ENCODE measurements around the gene PLEKHA5. TPM values are rescaled to one million over a fixed set of nuclear protein-coding genes. Genes with fewer than 3 reads are reported as not detected.

Gene PLEKHA5
- total RNA-seq, 4 donors from 2014 or later = 26.9 to 78.0 (median 39.6) TPM

DNA sequence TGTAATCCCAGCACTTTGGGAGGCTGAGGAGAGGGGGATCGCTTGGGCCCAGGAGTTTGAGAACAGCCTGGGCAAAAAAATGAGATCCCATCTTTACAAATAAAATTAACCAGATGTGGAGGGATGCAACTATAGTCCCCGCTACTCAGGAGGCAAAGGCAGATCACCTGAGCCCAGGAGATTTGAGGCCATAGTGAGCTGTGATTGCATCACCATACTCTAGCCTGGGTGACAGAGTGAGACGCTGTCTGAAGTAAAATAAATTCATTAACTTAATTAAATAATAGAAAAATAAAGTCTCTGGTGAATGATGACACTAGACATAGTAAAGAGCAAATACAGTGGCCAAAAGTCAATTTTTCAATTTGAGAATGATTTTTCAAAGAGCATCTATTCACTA lies 16.1 kb upstream of the PLEKHA5 start:
- no peaks in the 10 kb centered on the region for H3K4me1 ChIP-seq
- no peaks in the 10 kb centered on the region for H3K36me3 ChIP-seq
- TF ChIP-seq, protein P1, sequence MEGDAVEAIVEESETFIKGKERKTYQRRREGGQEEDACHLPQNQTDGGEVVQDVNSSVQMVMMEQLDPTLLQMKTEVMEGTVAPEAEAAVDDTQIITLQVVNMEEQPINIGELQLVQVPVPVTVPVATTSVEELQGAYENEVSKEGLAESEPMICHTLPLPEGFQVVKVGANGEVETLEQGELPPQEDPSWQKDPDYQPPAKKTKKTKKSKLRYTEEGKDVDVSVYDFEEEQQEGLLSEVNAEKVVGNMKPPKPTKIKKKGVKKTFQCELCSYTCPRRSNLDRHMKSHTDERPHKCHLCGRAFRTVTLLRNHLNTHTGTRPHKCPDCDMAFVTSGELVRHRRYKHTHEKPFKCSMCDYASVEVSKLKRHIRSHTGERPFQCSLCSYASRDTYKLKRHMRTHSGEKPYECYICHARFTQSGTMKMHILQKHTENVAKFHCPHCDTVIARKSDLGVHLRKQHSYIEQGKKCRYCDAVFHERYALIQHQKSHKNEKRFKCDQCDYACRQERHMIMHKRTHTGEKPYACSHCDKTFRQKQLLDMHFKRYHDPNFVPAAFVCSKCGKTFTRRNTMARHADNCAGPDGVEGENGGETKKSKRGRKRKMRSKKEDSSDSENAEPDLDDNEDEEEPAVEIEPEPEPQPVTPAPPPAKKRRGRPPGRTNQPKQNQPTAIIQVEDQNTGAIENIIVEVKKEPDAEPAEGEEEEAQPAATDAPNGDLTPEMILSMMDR (IDR thresholded peaks at IDR 0.05) = no peak
- no peak for TF ChIP-seq POLR2AphosphoS5 (IDR thresholded peaks at IDR 0.05)
- no peak for TF ChIP-seq POLR2A (IDR thresholded peaks at IDR 0.05)
- no peak for DNase-seq
- in situ Hi-C loops (cut with MboI; ENCODE audit: low pct_ligation_motif_present in 1 of 4, low pct_unique_long_range_greater_than_20kb in 1 of 4, low sequenced_read_pairs in 3 of 4) (no loop called here), intact Hi-C loops (cut with DNase I; ENCODE audit: low total_unique reads) (no loop called here)
- WGBS, 2 donors (ENCODE audit: low coverage in 1 of 2) = 93% methylated on average over 2 to 3 of the region's 3 CpGs
- no peaks in the 10 kb centered on the region for H3K9me3 ChIP-seq
- H3K27me3 ChIP-seq = no peaks in the 10 kb centered on the region
- H3K4me3 ChIP-seq = no peak overlapping the region
- H3K27ac ChIP-seq = no peak overlapping the region

GRCh38 chr12:19115285-19115684 lies 14.2 kb upstream of the PLEKHA5 start:
- in situ Hi-C loops (cut with MboI; ENCODE audit: low pct_ligation_motif_present in 1 of 4, low pct_unique_long_range_greater_than_20kb in 1 of 4, low sequenced_read_pairs in 3 of 4) = no loop called here
- TF ChIP-seq EP300 (IDR thresholded peaks at IDR 0.05; ENCODE audit: low read depth) = no peak
- TF ChIP-seq POLR2AphosphoS5 (IDR thresholded peaks at IDR 0.05) = no peak
- no peak for TF ChIP-seq POLR2A (IDR thresholded peaks at IDR 0.05)
- TF ChIP-seq, protein P1 (IDR thresholded peaks at IDR 0.05) = no peak

DNA sequence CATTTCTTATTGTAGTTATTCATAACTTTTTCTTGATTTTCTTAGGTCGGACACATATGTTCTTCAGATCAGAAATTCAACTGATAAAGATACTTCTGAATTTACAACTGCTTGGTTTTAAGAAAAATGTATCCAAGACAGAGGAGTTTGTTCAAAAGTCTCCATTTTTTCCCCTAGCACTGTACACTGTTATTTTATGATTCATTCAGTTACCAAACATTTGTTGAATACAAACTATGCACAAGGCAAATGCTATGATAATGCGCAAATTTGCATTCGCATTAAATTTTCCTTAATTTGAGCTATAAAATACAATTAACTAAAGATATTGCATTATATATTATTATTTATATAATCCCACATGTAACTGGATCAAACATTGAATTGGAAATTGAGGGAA lies 10.1 kb upstream of the PLEKHA5 start:
- in situ Hi-C loops (cut with MboI; ENCODE audit: low pct_ligation_motif_present in 1 of 4, low pct_unique_long_range_greater_than_20kb in 1 of 4, low sequenced_read_pairs in 3 of 4) (no loop called here), intact Hi-C loops (cut with DNase I; ENCODE audit: low total_unique reads) (no loop called here)
- DNase-seq = no peak
- H3K4me1 ChIP-seq = no peaks in the 10 kb centered on the region
- TF ChIP-seq POLR2A (IDR thresholded peaks at IDR 0.05) = no peak
- TF ChIP-seq, protein P1 (IDR thresholded peaks at IDR 0.05) = no peak
- no peak for TF ChIP-seq POLR2AphosphoS5 (IDR thresholded peaks at IDR 0.05)
- TF ChIP-seq EP300 (IDR thresholded peaks at IDR 0.05; ENCODE audit: low read depth) = no peak
- 91% methylated on average over 3 of the region's 3 CpGs for WGBS, 2 donors (ENCODE audit: low coverage in 1 of 2)
- H3K36me3 ChIP-seq = no peaks in the 10 kb centered on the region
- H3K27me3 ChIP-seq = no peaks in the 10 kb centered on the region
- H3K27ac ChIP-seq = no peak overlapping the region
- no peak overlapping the region for H3K4me3 ChIP-seq
- no peaks in the 10 kb centered on the region for H3K9me3 ChIP-seq

More at GRCh38 chr12:19115285-19115684, 14.2 kb upstream of the PLEKHA5 start:
- Histone ChIP-seq H3K27me3 (no peaks in the 10 kb centered on the region), H3K4me3 (no peak overlapping the region), H3K9me3 (no peaks in the 10 kb centered on the region), H3K36me3 (no peaks in the 10 kb centered on the region), H3K4me1 (no peaks in the 10 kb centered on the region), H3K27ac (no peak overlapping the region)
- WGBS, 2 donors (ENCODE audit: low coverage in 1 of 2) = 29% methylated on average over 1 of the region's 1 CpG; no CpG with 5 or more reads in 1 of the 2 donors
- DNase-seq = no peak
- intact Hi-C loops (cut with DNase I; ENCODE audit: low total_unique reads) = no loop called here

- Histone ChIP-seq H3K36me3 (no peaks in the 10 kb centered on the region), H3K4me3 (no peak overlapping the region), H3K27ac (no peak overlapping the region), H3K27me3 (no peaks in the 10 kb centered on the region), H3K4me1 (no peaks in the 10 kb centered on the region), H3K9me3 (no peaks in the 10 kb centered on the region)
- TF ChIP-seq, protein P1 (IDR thresholded peaks at IDR 0.05) = no peak
- TF ChIP-seq EP300 (IDR thresholded peaks at IDR 0.05; ENCODE audit: low read depth) = no peak
- TF ChIP-seq POLR2A (IDR thresholded peaks at IDR 0.05) = no peak
- no peak for TF ChIP-seq POLR2AphosphoS5 (IDR thresholded peaks at IDR 0.05)
- in situ Hi-C loops (cut with MboI; ENCODE audit: low pct_ligation_motif_present in 1 of 4, low pct_unique_long_range_greater_than_20kb in 1 of 4, low sequenced_read_pairs in 3 of 4) = no loop called here
- WGBS, 2 donors (ENCODE audit: low coverage in 1 of 2) = 53 to 67% methylated on average over 3 of the region's 3 CpGs
- intact Hi-C loops (cut with DNase I; ENCODE audit: low total_unique reads) = no loop called here
- no peak for DNase-seq
These were observed 8.7 kb upstream of the PLEKHA5 start for GRCh38 chr12:19120795-19121194.
